HepG2 (cell line): Measurements from ENCODE around the gene NDE1. TPM values are rescaled to one million over a fixed set of nuclear protein-coding genes. Genes with fewer than 3 reads are reported as not detected.

ENCODE experiments used
- CCDC6 ChIP-seq: sonication (generic); formaldehyde crosslinking; IDR thresholded peaks from 2 replicates; pipeline ENCODE4 v1.8.1; 2022; ENCODE audit warnings: mild to moderate bottlenecking, missing genetic modification reagents, moderate library complexity
- CEBPG ChIP-seq: IDR thresholded peaks from 2 replicates; pipeline ENCODE4 v1.6.1; 2016
- CHD4 ChIP-seq: fragments of 200-600 bp; sonication (generic); IDR thresholded peaks from 2 replicates; pipeline ENCODE4 v1.7.0; 2017; ENCODE audit warnings: mild to moderate bottlenecking, low read length, borderline replicate concordance
- ETV5 ChIP-seq: IDR thresholded peaks from 2 replicates; pipeline ENCODE4 v1.6.1; 2018; ENCODE audit warnings: missing biosample characterization, missing genetic modification reagents, inconsistent platforms, borderline replicate concordance
- IKZF4 ChIP-seq: sonication (generic); formaldehyde crosslinking; IDR thresholded peaks from 2 replicates; pipeline ENCODE4 v1.5.1; 2020; ENCODE audit warnings: borderline replicate concordance, mild to moderate bottlenecking, low read depth, missing genetic modification reagents; ENCODE audit errors: not compliant biosample characterization
- ISX ChIP-seq: sonication (generic); formaldehyde crosslinking; conservative IDR thresholded peaks from 2 replicates; pipeline ENCODE4 v1.5.0; 2020; ENCODE audit warnings: missing genetic modification reagents
- KDM3A ChIP-seq: IDR thresholded peaks from 2 replicates; pipeline ENCODE4 v1.6.1; 2018; ENCODE audit warnings: low read depth, missing compliant biosample characterization
- RAD51 ChIP-seq: fragments of 450-650 bp; IDR thresholded peaks from 2 replicates; pipeline ENCODE4 v1.6.1; 2016; ENCODE audit warnings: borderline replicate concordance
- U2AF2 ChIP-seq: fragments of 200-400 bp; formaldehyde crosslinking; IDR thresholded peaks from 2 replicates; pipeline ENCODE4 v1.6.1; 2017; ENCODE audit warnings: low read depth, mild to moderate bottlenecking, low read length
- ZFP82 ChIP-seq: sonication (generic); formaldehyde crosslinking; IDR thresholded peaks from 2 replicates; pipeline ENCODE4 v1.5.1; 2020; ENCODE audit warnings: mild to moderate bottlenecking, missing genetic modification reagents, borderline replicate concordance
- ZKSCAN5 ChIP-seq: sonication (generic); formaldehyde crosslinking; IDR thresholded peaks from 2 replicates; pipeline ENCODE4 v1.5.1; 2020; ENCODE audit warnings: mild to moderate bottlenecking, missing genetic modification reagents
- ZNF12 ChIP-seq: sonication (generic); formaldehyde crosslinking; IDR thresholded peaks from 2 replicates; pipeline ENCODE4 v1.5.0; 2020; ENCODE audit warnings: missing genetic modification reagents
- polyA plus RNA-seq, 8 experiments: library from polyadenylated mRNA; depleted of rRNA in 3 of 8; stranded (reverse) in 7 of 8; unstranded in 1 of 8; fragments of >200 nt; fragmentation: Illumina TruSeq in 4 of 8; extraction: Trizol in 4 of 8; gene quantifications; 2 replicates each; pipeline versions ENCODE4 v1.2.1 to v1.2.3, GENCODE V29; 2011 to 2016; ENCODE audit warnings: low read depth in 4 of 8, missing spikeins in 1 of 8, mixed read lengths in 1 of 8; ENCODE audit not compliant: insufficient read depth in 1 of 8
- total RNA-seq, 5 experiments: library from RNA; depleted of rRNA; stranded (reverse); fragments of >200 nt; fragmentation: Illumina TruSeq; extraction: Trizol; gene quantifications; 2 replicates each; pipeline ENCODE4 v1.2.3, GENCODE V29; 2016; ENCODE audit warnings: low read depth in 1 of 5
- TF ChIP-seq, protein P1 (sequence below): sonication (generic); formaldehyde crosslinking; IDR thresholded peaks from 2 replicates; pipeline ENCODE4 v1.8.0; 2022; ENCODE audit warnings: mild to moderate bottlenecking, missing genetic modification reagents; ENCODE audit not compliant: insufficient replicate concordance
- TF ChIP-seq, protein P2 (sequence below): sonication (generic); formaldehyde crosslinking; IDR thresholded peaks from 2 replicates; pipeline ENCODE4 v1.5.1; 2020; ENCODE audit warnings: missing genetic modification reagents, mild to moderate bottlenecking, borderline replicate concordance
- TF ChIP-seq, protein P3 (sequence below), 2 experiments: fragments of 450-650 bp in 1 of 2; sonication (generic) in 1 of 2; formaldehyde crosslinking; IDR thresholded peaks; 2 replicates each; pipeline versions ENCODE4 v1.5.0 to v1.8.0; 2020 to 2022; ENCODE audit warnings: mild to moderate bottlenecking in 1 of 2, missing genetic modification reagents in 1 of 2
- TF ChIP-seq, protein P4 (sequence below): IDR thresholded peaks from 2 replicates; pipeline ENCODE4 v1.6.1; 2016; ENCODE audit warnings: missing compliant biosample characterization, missing genetic modification reagents, borderline replicate concordance
- TF ChIP-seq, protein P5 (sequence below): fragments of 450-650 bp; IDR thresholded peaks from 2 replicates; pipeline ENCODE4 v1.6.1; 2017; ENCODE audit warnings: mild to moderate bottlenecking
- TF ChIP-seq, protein P6 (sequence below): sonication (generic); formaldehyde crosslinking; IDR thresholded peaks from 2 replicates; pipeline ENCODE4 v1.4.0; 2020; ENCODE audit warnings: missing genetic modification reagents

The NDE1 gene
- total and polyA plus RNA-seq, 2 of the 13 experiments (the other 11 are each of a cell fraction or from before 2014, with no cell fraction given) = 40.9 to 72.5 TPM

DNA sequence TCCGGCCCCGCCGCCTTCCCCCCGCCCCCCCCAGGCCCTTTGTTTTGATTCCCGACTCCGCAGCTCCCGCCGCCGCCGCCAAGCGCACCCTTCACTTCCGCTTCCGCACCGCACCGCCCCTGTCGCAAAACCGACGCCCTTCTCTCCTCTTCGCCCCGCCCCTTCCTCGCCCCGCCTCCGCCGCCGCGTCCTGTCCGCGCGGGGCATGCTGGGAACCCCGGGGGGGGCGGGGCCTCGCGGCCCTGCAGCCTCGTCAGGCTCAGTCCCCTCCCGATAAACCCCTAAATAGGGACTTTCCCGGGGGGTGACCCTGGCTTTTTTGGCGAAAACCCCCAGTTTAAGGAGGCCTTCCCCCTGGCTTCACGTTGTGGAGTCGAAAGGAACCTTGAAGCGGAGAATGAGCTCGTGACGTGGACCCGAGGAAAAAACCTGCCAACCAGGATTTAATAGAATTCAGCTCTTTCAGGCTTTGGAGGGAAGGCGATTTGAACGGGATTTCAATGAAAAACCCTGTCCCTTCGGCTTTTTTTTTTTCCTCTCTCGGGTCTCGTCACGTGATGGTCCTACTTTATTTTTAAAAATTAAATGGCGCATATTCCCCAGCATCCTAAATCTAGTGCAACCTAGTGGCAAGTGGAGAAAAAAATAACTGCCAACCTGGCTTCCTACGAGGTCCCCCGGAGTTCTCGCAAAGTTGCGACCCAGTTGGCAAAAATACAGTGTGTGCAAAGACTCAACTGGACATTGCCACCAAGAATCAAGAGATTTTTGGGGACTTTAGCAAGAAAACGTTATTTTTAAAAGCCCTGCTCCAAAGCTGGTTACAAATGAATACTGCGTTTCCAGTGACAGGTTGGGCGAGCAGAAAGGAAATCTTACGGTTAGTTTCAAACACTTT, 6.7 kb upstream of the NDE1 start, which contains the start of gene MARF1 (continued):
- TF ChIP-seq, protein P1, sequence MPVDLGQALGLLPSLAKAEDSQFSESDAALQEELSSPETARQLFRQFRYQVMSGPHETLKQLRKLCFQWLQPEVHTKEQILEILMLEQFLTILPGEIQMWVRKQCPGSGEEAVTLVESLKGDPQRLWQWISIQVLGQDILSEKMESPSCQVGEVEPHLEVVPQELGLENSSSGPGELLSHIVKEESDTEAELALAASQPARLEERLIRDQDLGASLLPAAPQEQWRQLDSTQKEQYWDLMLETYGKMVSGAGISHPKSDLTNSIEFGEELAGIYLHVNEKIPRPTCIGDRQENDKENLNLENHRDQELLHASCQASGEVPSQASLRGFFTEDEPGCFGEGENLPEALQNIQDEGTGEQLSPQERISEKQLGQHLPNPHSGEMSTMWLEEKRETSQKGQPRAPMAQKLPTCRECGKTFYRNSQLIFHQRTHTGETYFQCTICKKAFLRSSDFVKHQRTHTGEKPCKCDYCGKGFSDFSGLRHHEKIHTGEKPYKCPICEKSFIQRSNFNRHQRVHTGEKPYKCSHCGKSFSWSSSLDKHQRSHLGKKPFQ (CRISPR knock-in tag) = peak; percentile 72
- TF ChIP-seq, protein P2, sequence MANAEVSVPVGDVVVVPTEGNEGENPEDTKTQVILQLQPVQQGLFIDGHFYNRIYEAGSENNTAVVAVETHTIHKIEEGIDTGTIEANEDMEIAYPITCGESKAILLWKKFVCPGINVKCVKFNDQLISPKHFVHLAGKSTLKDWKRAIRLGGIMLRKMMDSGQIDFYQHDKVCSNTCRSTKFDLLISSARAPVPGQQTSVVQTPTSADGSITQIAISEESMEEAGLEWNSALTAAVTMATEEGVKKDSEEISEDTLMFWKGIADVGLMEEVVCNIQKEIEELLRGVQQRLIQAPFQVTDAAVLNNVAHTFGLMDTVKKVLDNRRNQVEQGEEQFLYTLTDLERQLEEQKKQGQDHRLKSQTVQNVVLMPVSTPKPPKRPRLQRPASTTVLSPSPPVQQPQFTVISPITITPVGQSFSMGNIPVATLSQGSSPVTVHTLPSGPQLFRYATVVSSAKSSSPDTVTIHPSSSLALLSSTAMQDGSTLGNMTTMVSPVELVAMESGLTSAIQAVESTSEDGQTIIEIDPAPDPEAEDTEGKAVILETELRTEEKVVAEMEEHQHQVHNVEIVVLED (CRISPR knock-in tag) = peak; percentile 76; the same call in 1 of the 2 replicates
- TF ChIP-seq KDM3A (CRISPR knock-in tag) (no peak; the same call in 1 of the 2 replicates), U2AF2 (0 out of 2 replicates have a peak, but pooled peaks have one; percentile 65), CHD4 (peak; percentile 93; the same call in 1 of the 2 replicates), ISX (no peak), CEBPG (peak; percentile 31; the same call in 1 of the 2 replicates), RAD51 (peak; percentile 88), IKZF4 (CRISPR knock-in tag) (no peak), CCDC6 (CRISPR knock-in tag) (0 out of 2 replicates have a peak, but pooled peaks have one; percentile 15), ZNF12 (CRISPR knock-in tag) (peak; percentile 33; the same call in 1 of the 2 replicates), ZKSCAN5 (CRISPR knock-in tag) (no peak), ZFP82 (CRISPR knock-in tag) (0 out of 2 replicates have a peak, but pooled peaks have one; percentile 26), ETV5 (CRISPR knock-in tag) (peak; percentile 81)
- TF ChIP-seq, protein P3, sequence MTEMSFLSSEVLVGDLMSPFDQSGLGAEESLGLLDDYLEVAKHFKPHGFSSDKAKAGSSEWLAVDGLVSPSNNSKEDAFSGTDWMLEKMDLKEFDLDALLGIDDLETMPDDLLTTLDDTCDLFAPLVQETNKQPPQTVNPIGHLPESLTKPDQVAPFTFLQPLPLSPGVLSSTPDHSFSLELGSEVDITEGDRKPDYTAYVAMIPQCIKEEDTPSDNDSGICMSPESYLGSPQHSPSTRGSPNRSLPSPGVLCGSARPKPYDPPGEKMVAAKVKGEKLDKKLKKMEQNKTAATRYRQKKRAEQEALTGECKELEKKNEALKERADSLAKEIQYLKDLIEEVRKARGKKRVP (CRISPR knock-in tag; IDR thresholded peaks at IDR 0.05) = no peak; a peak in 1 of 4 replicates
- TF ChIP-seq, protein P4, sequence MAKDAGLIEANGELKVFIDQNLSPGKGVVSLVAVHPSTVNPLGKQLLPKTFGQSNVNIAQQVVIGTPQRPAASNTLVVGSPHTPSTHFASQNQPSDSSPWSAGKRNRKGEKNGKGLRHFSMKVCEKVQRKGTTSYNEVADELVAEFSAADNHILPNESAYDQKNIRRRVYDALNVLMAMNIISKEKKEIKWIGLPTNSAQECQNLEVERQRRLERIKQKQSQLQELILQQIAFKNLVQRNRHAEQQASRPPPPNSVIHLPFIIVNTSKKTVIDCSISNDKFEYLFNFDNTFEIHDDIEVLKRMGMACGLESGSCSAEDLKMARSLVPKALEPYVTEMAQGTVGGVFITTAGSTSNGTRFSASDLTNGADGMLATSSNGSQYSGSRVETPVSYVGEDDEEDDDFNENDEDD (CRISPR knock-in tag) = peak; percentile 83; the same call in 1 of the 2 replicates
- TF ChIP-seq, protein P5, sequence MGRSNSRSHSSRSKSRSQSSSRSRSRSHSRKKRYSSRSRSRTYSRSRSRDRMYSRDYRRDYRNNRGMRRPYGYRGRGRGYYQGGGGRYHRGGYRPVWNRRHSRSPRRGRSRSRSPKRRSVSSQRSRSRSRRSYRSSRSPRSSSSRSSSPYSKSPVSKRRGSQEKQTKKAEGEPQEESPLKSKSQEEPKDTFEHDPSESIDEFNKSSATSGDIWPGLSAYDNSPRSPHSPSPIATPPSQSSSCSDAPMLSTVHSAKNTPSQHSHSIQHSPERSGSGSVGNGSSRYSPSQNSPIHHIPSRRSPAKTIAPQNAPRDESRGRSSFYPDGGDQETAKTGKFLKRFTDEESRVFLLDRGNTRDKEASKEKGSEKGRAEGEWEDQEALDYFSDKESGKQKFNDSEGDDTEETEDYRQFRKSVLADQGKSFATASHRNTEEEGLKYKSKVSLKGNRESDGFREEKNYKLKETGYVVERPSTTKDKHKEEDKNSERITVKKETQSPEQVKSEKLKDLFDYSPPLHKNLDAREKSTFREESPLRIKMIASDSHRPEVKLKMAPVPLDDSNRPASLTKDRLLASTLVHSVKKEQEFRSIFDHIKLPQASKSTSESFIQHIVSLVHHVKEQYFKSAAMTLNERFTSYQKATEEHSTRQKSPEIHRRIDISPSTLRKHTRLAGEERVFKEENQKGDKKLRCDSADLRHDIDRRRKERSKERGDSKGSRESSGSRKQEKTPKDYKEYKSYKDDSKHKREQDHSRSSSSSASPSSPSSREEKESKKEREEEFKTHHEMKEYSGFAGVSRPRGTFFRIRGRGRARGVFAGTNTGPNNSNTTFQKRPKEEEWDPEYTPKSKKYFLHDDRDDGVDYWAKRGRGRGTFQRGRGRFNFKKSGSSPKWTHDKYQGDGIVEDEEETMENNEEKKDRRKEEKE = no peak
- TF ChIP-seq, protein P6, sequence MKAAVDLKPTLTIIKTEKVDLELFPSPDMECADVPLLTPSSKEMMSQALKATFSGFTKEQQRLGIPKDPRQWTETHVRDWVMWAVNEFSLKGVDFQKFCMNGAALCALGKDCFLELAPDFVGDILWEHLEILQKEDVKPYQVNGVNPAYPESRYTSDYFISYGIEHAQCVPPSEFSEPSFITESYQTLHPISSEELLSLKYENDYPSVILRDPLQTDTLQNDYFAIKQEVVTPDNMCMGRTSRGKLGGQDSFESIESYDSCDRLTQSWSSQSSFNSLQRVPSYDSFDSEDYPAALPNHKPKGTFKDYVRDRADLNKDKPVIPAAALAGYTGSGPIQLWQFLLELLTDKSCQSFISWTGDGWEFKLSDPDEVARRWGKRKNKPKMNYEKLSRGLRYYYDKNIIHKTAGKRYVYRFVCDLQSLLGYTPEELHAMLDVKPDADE (CRISPR knock-in tag) = 0 out of 2 replicates have a peak, but pooled peaks have one; percentile 29
